Stimulated activated CD4-positive, alpha-beta T cell treated with anti-CD3 and anti-CD28 coated beads, Interleukin-15, amount 100 ng/mL, for 24 hours (primary cell): ENCODE measurements around the gene TBRG1.
"Not testable (repeated sequence)": the region's sequence is repeated elsewhere in the genome, so short reads cannot be mapped to it uniquely, and the experiment has no call there.

Experiments used
- DNase-seq: peaks from one replicate; pipeline ENCODE4 v3.0.0-alpha.2; 2020

Gene TBRG1, protein sequence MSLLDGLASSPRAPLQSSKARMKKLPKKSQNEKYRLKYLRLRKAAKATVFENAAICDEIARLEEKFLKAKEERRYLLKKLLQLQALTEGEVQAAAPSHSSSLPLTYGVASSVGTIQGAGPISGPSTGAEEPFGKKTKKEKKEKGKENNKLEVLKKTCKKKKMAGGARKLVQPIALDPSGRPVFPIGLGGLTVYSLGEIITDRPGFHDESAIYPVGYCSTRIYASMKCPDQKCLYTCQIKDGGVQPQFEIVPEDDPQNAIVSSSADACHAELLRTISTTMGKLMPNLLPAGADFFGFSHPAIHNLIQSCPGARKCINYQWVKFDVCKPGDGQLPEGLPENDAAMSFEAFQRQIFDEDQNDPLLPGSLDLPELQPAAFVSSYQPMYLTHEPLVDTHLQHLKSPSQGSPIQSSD

GRCh38 chr11:124622531-124623451 lies at the start of gene TBRG1:
Gene TBRG1, plus strand, starts transcription at chr11:124622864. Its CDS starts 220 bp downstream, at chr11:124623084.
- peak; percentile 89 for DNase-seq

DNA sequence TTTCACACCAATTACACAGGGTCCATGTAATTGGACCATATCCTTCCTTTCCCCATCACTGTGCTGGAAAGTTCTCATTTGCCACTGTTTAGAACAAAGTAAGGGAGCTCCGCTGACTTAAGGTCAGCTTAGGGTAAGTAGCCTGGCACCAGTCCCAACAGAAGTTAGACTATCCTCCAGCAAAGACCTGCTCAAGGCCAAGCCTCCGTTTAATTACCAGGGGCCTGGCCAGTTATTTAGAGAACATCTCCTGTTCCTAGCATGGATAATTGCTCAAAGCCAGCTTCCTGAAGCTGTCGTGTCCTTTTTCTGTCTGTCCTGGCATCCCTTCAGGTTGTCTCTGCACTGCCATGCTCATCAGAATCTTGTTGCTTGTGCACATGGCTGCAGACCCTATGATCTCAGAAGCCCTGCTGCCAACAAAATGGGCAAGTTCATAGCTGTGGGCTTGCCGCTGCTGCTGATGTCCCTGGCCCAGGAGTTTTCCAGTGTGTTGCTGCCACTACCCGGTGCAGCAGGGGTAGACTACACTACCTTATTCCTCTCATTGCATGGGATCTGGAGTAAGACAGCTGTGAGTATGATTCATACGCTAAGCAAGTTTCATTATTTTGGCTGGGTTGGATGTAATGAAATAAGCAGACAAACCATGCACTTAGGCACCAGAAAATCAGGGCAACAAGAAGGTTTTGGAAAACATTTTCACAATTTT lies 44.8 kb upstream of the TBRG1 start:
- DNase-seq, result no peak

DNA sequence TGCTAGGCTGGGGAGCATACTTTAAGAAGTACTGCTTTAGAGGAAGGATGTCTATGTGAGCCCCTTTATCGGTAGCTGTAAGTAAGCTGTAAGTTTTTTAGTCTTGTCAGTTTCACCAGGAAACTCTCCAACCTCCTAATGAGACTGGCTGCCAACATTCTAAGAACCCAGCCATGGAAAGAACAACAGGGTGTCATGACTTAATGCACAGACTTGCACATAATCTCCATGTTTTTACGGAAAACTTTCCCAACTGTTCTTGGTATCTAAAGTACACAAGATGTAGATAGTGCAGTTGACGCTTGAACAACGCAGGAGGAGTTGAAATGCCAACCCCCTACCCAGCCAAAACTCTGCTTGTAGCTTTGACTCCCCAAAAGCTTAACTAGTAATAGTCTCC lies 43.9 kb upstream of the TBRG1 start:
- no peak for DNase-seq

- no peak for DNase-seq
These were observed 40.8 kb upstream of the TBRG1 start for GRCh38 chr11:124581817-124582216.

DNA sequence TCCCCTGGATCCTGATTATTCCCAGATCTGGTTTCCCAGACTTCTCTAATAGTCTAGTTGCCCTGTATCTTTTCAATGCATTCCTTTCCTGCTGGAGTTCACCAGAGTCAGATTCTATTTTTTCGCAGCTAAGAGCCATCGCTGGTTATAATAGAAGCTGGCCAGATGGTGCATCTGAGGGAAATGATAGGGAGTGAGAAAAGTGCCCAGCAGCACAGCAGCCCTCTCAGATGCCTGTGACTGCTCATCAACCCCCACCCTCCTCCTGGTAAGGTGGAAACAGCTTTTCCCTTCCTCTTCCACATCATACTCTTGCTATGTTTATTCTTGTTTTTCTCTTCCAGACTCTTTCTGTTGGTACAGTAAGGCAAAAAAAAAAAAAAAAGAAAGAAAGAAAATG lies 40.1 kb upstream of the TBRG1 start:
- no peak for DNase-seq

- no peak for DNase-seq
These were observed 38.9 kb upstream of the TBRG1 start for GRCh38 chr11:124583781-124584180.

GRCh38 chr11:124584681-124585372 lies 37.8 kb upstream of the TBRG1 start:
- DNase-seq, result no peak

DNA sequence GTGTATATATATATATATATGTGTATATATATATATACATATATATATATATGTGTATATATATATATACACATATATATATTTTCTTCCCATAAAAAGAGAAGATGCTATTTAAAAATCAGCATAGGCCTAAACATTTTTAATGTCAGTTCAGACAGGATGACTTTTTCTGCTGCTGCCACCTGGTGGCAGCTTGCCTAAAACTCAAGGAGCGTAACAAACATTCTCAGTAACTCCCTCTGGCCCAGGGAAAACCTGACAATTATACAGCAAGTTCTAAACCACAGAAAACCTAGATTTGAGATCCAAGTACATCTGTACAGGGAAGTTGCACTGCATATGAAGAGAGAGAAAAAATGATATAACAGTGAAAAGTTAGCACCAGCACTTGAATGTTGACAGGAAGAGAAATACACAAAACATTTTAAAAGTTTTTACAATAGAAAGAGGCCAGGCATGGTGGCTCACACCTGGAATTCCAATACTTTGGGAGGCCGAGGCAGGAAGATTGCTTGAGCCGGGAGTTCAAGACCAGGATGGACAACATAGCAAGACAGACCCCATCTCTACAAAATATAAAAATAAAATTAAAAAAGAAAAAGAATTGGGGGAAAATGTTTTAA lies 36.3 kb upstream of the TBRG1 start:
- peak; percentile 62 for DNase-seq

GRCh38 chr11:124591430-124591829 lies 31.2 kb upstream of the TBRG1 start:
- no peak for DNase-seq

DNA sequence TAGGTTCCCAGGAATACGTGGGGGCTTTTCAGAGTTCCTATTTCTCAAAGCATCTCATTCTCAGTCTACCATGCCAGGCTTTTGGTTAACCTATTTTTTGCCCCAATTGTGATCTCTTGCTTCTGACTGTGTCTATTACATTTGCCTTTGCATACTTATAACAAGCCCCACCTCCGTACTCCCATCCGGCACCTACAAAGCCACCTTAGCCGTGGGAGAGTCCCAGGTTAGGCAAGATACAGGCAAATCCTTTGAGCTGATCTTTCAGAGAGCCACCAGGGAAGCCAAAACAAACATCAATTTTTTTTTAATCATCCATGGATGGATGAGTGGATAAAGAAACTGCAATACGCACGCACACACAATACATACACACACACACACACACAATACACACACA lies 30.0 kb upstream of the TBRG1 start:
- DNase-seq, result no peak

GRCh38 chr11:124595302-124595701 lies 27.4 kb upstream of the TBRG1 start:
- no peak for DNase-seq

DNA sequence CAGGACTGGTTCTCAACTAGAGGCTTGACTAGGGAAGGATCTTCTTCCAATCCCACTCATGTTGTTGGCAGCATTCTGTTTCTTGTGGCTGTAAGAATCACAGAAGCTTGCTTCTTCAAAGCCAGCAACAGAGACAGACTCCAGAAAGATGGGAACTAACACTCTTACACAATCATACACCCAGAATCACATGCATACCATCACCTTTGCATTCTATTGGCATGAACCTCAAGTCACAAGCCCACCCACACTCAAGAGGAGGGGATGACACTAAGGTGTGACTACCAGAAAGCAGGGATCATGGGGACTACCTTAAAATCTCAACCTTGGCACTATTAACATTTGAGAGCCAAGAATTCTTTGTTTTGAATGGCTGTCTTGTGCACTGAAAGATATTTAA lies 25.0 kb upstream of the TBRG1 start:
- DNase-seq, result no peak

DNA sequence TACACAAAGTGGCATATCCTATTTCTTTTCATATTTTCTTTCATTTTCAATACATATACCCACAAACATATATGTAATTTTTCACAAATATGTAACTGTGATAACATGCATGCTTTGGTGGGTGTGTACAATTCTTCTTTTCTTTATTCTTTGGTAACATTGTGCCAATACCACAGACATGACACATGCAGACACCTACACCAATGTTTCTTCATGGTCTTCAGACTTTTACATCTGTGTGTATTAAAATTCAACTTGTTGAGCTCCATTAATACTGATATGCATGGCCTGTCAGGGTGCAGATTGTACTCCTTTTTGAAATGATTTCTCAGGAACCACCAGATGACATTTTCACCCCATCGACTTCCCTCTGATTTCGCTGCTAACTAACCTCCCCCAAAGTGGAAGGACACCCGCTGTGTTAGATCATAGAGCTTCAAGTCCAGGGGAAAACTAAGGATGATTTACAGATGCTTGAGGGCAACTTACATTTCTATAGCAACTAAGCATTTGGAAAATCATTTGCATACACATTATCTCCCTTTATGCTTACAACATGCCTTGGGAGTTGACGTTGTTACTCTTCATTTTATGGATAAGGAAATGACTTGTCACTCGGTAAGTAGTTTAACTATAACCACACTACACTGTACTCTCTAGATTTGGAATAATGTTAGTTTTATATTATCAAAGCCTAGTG lies 21.9 kb upstream of the TBRG1 start:
- no peak for DNase-seq

DNA sequence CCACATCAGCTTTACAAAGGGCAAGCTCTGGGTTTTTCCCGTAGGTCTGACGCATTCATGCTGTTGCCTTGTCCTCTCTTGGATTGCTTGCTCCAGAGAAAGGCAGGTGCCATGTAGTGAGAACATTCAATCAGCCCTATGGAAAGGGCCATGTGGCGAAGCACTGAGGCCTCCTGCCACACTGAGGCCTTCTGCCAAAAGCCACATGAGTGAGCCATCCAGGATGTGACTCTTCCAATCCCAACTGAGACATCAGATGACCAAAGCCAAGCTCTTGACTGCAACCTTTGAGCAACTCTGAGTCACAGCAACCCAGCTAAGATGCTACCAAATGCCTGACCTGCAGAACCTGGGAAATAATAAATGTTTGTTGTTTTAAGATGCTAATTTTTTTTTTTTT lies 20.5 kb upstream of the TBRG1 start:
- DNase-seq, result no peak

- not testable (repeated sequence) for DNase-seq
These were observed 19.9 kb upstream of the TBRG1 start for GRCh38 chr11:124602723-124603122.

DNA sequence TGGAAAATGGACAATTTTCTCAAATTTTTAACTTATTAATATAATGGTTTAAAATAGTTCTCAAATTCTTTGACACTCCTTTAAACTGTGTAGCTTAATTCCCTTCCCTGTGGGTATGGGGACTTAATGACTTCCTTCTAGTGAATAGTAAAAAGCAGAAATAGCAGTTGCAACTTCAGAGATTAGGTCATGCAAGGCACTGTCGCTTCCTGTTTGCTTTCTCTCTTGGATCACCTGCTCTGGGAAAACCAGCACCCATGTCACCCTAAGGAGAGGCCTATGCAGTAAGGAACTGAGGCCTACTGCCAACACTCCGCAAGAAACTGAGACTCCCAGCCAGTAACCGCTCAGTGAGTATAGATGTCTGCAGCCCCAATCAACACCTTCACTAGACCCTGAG lies 16.9 kb upstream of the TBRG1 start:
- DNase-seq, result no peak

DNA sequence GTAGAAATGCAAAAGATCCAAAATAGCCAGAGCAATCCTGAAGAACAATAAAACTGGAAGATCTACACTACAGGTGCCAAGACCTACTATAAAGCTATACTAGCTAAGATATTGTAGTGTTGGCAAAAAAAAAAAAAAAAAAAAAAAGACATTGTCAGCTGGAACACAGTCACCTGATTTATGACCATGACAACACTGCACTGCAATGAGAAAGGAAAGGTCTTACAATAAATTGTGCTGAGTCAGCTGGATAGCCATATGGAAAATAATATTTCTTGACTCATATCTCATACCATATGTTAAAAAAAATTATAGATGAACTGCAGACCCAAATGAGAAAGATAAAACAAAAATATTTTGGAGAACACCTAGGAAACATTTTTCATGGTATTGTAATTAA lies 14.5 kb upstream of the TBRG1 start:
- DNase-seq, result no peak

GRCh38 chr11:124610295-124610694 lies 12.4 kb upstream of the TBRG1 start:
- no peak for DNase-seq

GRCh38 chr11:124611064-124611463 lies 11.6 kb upstream of the TBRG1 start, which contains the start of gene PANX3:
Gene PANX3, plus strand, starts transcription at chr11:124611428. Its CDS starts 129 bp downstream, at chr11:124611557.
- no peak for DNase-seq

- DNase-seq, result peak; percentile 16
These were observed 10.6 kb upstream of the TBRG1 start for GRCh38 chr11:124612045-124612444.

DNA sequence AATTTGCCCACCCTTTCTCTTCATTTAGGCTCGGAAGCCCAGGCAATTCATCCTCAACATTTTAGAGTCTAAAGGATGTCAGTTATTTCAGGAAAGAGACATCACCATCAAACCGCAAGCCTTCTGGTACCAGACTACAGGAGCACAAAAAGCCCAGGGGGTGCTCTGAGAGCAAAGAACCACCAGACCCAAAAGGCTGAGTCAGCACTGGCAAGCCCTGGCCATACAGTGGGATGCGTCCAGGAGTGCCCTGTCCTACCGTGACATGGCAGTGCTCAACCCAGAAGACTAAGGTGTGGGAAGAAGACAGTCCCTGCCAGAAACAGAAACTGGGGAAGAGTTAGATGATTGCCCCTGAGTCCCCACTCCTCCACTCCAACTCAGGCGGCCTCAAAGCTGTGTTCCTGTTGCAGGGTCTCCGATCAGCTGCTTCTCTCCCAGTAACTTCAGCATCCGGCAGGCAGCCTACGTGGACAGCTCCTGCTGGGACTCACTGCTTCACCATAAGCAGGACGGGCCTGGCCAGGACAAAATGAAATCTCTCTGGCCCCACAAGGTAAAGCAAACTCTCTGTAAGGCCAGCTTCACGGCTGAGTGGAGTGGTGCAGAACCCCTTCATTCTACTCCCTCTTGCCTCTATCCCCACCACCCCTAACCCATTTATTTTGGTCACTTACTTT lies 10.0 kb upstream of the TBRG1 start:
- no peak for DNase-seq
